WTC11 (cell line): ENCODE results near the gene LINS1. TPM values are rescaled to one million over a fixed set of nuclear protein-coding genes. Genes with fewer than 3 reads are reported as not detected.

ENCODE experiments used
- ATAC-seq: fragments of 200-7000 bp; cut with Tn5 transposase; 2 replicates; pipeline ENCODE4 v1.10.0; 2021; ENCODE audit warnings: mild to moderate bottlenecking, moderate library complexity
- CTCF ChIA-PET: fragments of 300-600 bp; sonication (Branson Sonifier 250); formaldehyde crosslinking; loops from one replicate; lab custom pipeline; 2021; ENCODE audit warnings: antibody characterized with exemption; lab: Charles Lee
- POLR2A ChIA-PET: fragments of 350-600 bp; sonication (Branson Sonifier 250); formaldehyde crosslinking; loops from one replicate; lab custom pipeline; 2021; ENCODE audit warnings: antibody characterized with exemption; lab: Charles Lee
- DNase-seq: peaks from one replicate; pipeline ENCODE4 v3.0.0; 2021; ENCODE audit warnings: low spot score
- H3K27ac Mint-ChIP-seq: 2 replicates; pipeline ENCODE4 v1.8.0; 2021; ENCODE audit warnings: mixed read lengths
- H3K27me3 Mint-ChIP-seq: 2 replicates; pipeline ENCODE4 v1.8.0; 2021; ENCODE audit warnings: low read depth, mild to moderate bottlenecking, moderate library complexity, mixed read lengths
- H3K36me3 Mint-ChIP-seq: 2 replicates; pipeline ENCODE4 v1.8.0; 2021; ENCODE audit warnings: mixed read lengths
- H3K4me1 Mint-ChIP-seq: 2 replicates; pipeline ENCODE4 v1.8.0; 2022; ENCODE audit warnings: mixed read lengths
- H3K4me3 Mint-ChIP-seq: 2 replicates; pipeline ENCODE4 v1.8.0; 2021; ENCODE audit warnings: mild to moderate bottlenecking, moderate library complexity, mixed read lengths
- H3K9me3 Mint-ChIP-seq: 2 replicates; pipeline ENCODE4 v1.8.0; 2021; ENCODE audit warnings: mixed read lengths
- E2F1 ChIP-seq: sonication (generic); formaldehyde crosslinking; IDR thresholded peaks from 2 replicates; pipeline ENCODE4 v1.8.0; 2022; ENCODE audit warnings: mild to moderate bottlenecking, missing genetic modification reagents
- EMX1 ChIP-seq: fragments of 250-450 bp; sonication (Bioruptor Pico); IDR thresholded peaks from 2 replicates; pipeline ENCODE4 v1.8.0; 2021; ENCODE audit warnings: mild to moderate bottlenecking
- FOXP4 ChIP-seq: sonication (generic); formaldehyde crosslinking; IDR thresholded peaks from 2 replicates; pipeline ENCODE4 v1.8.0; 2022; ENCODE audit warnings: mild to moderate bottlenecking, missing genetic modification reagents
- HMGXB4 ChIP-seq: sonication (generic); formaldehyde crosslinking; IDR thresholded peaks from 2 replicates; pipeline ENCODE4 v1.8.1; 2023; ENCODE audit warnings: mild to moderate bottlenecking, moderate library complexity, missing genetic modification reagents
- JUN ChIP-seq: sonication (generic); formaldehyde crosslinking; IDR thresholded peaks from 2 replicates; pipeline ENCODE4 v1.8.0; 2023; ENCODE audit warnings: mild to moderate bottlenecking, missing genetic modification reagents
- KAT7 ChIP-seq: sonication (generic); formaldehyde crosslinking; IDR thresholded peaks from 2 replicates; pipeline ENCODE4 v1.8.1; 2023; ENCODE audit warnings: missing genetic modification reagents, mild to moderate bottlenecking, borderline replicate concordance
- TP53 ChIP-seq: sonication (generic); formaldehyde crosslinking; IDR thresholded peaks from 2 replicates; pipeline ENCODE4 v1.8.1; 2023; ENCODE audit warnings: mild to moderate bottlenecking, missing genetic modification reagents
- USF2 ChIP-seq: sonication (generic); formaldehyde crosslinking; IDR thresholded peaks from 2 replicates; pipeline ENCODE4 v1.8.1; 2023; ENCODE audit warnings: mild to moderate bottlenecking, missing genetic modification reagents, moderate library complexity
- total RNA-seq: library from RNA; stranded (reverse); gene quantifications from 3 replicates; pipeline ENCODE4 v1.2.3, GENCODE V29; 2021
- TF ChIP-seq, protein P1 (sequence below): sonication (generic); formaldehyde crosslinking; IDR thresholded peaks from 2 replicates; pipeline ENCODE4 v1.8.1; 2022; ENCODE audit warnings: mild to moderate bottlenecking, moderate library complexity, missing genetic modification reagents
- TF ChIP-seq, protein P2 (sequence below): sonication (generic); formaldehyde crosslinking; IDR thresholded peaks from 2 replicates; pipeline ENCODE4 v1.8.0; 2023; ENCODE audit warnings: missing genetic modification reagents, mild to moderate bottlenecking, borderline replicate concordance
- TF ChIP-seq, protein P3 (sequence below): sonication (generic); formaldehyde crosslinking; conservative IDR thresholded peaks from 2 replicates; pipeline ENCODE4 v1.8.1; 2022; ENCODE audit warnings: mild to moderate bottlenecking, missing genetic modification reagents
- TF ChIP-seq, protein P4 (sequence below): sonication (generic); formaldehyde crosslinking; IDR thresholded peaks from 2 replicates; pipeline ENCODE4 v1.8.0; 2023; ENCODE audit warnings: missing genetic modification reagents
- TF ChIP-seq, protein P5 (sequence below): sonication (generic); formaldehyde crosslinking; IDR thresholded peaks from 2 replicates; pipeline ENCODE4 v1.8.1; 2022; ENCODE audit warnings: mild to moderate bottlenecking, missing genetic modification reagents, moderate library complexity, borderline replicate concordance
- TF ChIP-seq, protein P6 (sequence below): fragments of 200-600 bp; IDR thresholded peaks from 2 replicates; pipeline ENCODE4 v1.8.0; 2022; ENCODE audit warnings: antibody characterized with exemption

The LINS1 gene
- total RNA-seq, 1 experiment from 2014 or later = 10.4 TPM

- no peak for ATAC-seq
- POLR2A ChIA-PET = no interaction called here
- no peaks in the 10 kb centered on the region for H3K27me3 Mint-ChIP-seq
- TF ChIP-seq USF2 (no peak), JUN (CRISPR knock-in tag) (no peak), FOXP4 (CRISPR knock-in tag) (no peak)
- TF ChIP-seq, protein P1, sequence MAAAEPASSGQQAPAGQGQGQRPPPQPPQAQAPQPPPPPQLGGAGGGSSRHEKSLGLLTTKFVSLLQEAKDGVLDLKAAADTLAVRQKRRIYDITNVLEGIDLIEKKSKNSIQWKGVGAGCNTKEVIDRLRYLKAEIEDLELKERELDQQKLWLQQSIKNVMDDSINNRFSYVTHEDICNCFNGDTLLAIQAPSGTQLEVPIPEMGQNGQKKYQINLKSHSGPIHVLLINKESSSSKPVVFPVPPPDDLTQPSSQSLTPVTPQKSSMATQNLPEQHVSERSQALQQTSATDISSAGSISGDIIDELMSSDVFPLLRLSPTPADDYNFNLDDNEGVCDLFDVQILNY (CRISPR knock-in tag) = no peak
- TF ChIP-seq, all 79 proteins: peak for 0
- H3K36me3 Mint-ChIP-seq = peaks cover 16% of the 10 kb centered on the region
- H3K4me3 Mint-ChIP-seq = no peak overlapping the region
- CTCF ChIA-PET = no interaction called here
- H3K27ac Mint-ChIP-seq = no peak overlapping the region
- no peaks in the 10 kb centered on the region for H3K4me1 Mint-ChIP-seq
- no peak for DNase-seq
- H3K9me3 Mint-ChIP-seq = no peaks in the 10 kb centered on the region
Measured at GRCh38 chr15:100612539-100612938, 10.6 kb upstream of the LINS1 start.

- Mint-ChIP-seq H3K9me3 (no peaks in the 10 kb centered on the region), H3K4me3 (no peak overlapping the region), H3K27me3 (no peaks in the 10 kb centered on the region), H3K4me1 (peaks cover 8% of the 10 kb centered on the region), H3K36me3 (peaks cover 16% of the 10 kb centered on the region; the same call in 1 of the 2 replicates), H3K27ac (peak overlapping the region; percentile 90)
- DNase-seq = peak; percentile 24
- ChIA-PET POLR2A (interaction anchor here (0.7 to 1.1 kb wide), 2 partner anchors 253 to 275 kb away, joined by 3 to 4 read pairs; no protein-coding TSS in a partner anchor), CTCF (interaction anchor here (1.0 to 2.7 kb wide), 6 partner anchors 30 to 404 kb away, joined by 3 to 37 read pairs (median 4); partner anchors contain the start of gene ADAMTS17)
- peak; percentile 40 for ATAC-seq
- no peak for TF ChIP-seq TP53 (CRISPR knock-in tag)
- TF ChIP-seq, protein P2, sequence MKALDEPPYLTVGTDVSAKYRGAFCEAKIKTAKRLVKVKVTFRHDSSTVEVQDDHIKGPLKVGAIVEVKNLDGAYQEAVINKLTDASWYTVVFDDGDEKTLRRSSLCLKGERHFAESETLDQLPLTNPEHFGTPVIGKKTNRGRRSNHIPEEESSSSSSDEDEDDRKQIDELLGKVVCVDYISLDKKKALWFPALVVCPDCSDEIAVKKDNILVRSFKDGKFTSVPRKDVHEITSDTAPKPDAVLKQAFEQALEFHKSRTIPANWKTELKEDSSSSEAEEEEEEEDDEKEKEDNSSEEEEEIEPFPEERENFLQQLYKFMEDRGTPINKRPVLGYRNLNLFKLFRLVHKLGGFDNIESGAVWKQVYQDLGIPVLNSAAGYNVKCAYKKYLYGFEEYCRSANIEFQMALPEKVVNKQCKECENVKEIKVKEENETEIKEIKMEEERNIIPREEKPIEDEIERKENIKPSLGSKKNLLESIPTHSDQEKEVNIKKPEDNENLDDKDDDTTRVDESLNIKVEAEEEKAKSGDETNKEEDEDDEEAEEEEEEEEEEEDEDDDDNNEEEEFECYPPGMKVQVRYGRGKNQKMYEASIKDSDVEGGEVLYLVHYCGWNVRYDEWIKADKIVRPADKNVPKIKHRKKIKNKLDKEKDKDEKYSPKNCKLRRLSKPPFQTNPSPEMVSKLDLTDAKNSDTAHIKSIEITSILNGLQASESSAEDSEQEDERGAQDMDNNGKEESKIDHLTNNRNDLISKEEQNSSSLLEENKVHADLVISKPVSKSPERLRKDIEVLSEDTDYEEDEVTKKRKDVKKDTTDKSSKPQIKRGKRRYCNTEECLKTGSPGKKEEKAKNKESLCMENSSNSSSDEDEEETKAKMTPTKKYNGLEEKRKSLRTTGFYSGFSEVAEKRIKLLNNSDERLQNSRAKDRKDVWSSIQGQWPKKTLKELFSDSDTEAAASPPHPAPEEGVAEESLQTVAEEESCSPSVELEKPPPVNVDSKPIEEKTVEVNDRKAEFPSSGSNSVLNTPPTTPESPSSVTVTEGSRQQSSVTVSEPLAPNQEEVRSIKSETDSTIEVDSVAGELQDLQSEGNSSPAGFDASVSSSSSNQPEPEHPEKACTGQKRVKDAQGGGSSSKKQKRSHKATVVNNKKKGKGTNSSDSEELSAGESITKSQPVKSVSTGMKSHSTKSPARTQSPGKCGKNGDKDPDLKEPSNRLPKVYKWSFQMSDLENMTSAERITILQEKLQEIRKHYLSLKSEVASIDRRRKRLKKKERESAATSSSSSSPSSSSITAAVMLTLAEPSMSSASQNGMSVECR (CRISPR knock-in tag) = 0 out of 2 replicates have a peak, but pooled peaks have one; percentile 21
- 0 out of 2 replicates have a peak, but pooled peaks have one; percentile 40 for TF ChIP-seq KAT7
Measured at GRCh38 chr15:100602823-100603393, 924 bp upstream of the LINS1 start.

DNA sequence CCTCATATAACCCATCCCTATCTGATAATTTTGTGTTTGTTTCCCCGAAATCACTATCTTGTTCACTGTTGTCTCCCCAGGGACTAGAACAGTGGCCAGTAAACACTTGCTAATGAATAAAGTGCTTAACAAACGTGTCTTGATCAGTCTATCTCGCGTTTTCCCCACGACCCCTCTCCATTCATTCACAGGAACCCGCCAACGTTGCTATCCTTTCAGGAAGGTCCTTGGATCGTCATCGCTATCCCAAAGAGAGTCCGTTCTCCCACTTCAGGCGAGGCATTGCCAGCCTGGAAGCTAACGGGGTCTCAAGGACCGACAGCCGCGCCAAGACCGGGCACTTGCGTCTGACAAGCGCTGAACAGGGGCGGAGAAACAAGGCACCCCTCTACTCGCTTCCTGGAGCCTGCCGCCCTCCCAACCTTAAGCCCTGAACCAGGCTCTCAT lies 344 bp downstream of the LINS1 start:
- ChIA-PET CTCF (interaction anchor here (0.9 to 2.7 kb wide), 8 partner anchors 31 to 407 kb away, joined by 3 to 37 read pairs (median 4); partner anchors contain the start of gene ADAMTS17), POLR2A (no interaction called here)
- ATAC-seq (peak; percentile 7), DNase-seq (no peak)
- Mint-ChIP-seq H3K27me3 (no peaks in the 10 kb centered on the region), H3K36me3 (peaks cover 13% of the 10 kb centered on the region; the same call in 1 of the 2 replicates), H3K9me3 (no peaks in the 10 kb centered on the region), H3K27ac (no peak overlapping the region), H3K4me3 (no peak overlapping the region), H3K4me1 (peaks cover 8% of the 10 kb centered on the region)
- TF ChIP-seq, protein P3, sequence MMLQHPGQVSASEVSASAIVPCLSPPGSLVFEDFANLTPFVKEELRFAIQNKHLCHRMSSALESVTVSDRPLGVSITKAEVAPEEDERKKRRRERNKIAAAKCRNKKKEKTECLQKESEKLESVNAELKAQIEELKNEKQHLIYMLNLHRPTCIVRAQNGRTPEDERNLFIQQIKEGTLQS (CRISPR knock-in tag) = no peak
- TF ChIP-seq HMGXB4 (no peak), EMX1 (CRISPR knock-in tag) (no peak), E2F1 (no peak)
- TF ChIP-seq, protein P4, sequence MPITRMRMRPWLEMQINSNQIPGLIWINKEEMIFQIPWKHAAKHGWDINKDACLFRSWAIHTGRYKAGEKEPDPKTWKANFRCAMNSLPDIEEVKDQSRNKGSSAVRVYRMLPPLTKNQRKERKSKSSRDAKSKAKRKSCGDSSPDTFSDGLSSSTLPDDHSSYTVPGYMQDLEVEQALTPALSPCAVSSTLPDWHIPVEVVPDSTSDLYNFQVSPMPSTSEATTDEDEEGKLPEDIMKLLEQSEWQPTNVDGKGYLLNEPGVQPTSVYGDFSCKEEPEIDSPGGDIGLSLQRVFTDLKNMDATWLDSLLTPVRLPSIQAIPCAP = no peak
- TF ChIP-seq, protein P5, sequence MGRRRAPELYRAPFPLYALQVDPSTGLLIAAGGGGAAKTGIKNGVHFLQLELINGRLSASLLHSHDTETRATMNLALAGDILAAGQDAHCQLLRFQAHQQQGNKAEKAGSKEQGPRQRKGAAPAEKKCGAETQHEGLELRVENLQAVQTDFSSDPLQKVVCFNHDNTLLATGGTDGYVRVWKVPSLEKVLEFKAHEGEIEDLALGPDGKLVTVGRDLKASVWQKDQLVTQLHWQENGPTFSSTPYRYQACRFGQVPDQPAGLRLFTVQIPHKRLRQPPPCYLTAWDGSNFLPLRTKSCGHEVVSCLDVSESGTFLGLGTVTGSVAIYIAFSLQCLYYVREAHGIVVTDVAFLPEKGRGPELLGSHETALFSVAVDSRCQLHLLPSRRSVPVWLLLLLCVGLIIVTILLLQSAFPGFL (CRISPR knock-in tag) = no peak
- TF ChIP-seq, protein P6, sequence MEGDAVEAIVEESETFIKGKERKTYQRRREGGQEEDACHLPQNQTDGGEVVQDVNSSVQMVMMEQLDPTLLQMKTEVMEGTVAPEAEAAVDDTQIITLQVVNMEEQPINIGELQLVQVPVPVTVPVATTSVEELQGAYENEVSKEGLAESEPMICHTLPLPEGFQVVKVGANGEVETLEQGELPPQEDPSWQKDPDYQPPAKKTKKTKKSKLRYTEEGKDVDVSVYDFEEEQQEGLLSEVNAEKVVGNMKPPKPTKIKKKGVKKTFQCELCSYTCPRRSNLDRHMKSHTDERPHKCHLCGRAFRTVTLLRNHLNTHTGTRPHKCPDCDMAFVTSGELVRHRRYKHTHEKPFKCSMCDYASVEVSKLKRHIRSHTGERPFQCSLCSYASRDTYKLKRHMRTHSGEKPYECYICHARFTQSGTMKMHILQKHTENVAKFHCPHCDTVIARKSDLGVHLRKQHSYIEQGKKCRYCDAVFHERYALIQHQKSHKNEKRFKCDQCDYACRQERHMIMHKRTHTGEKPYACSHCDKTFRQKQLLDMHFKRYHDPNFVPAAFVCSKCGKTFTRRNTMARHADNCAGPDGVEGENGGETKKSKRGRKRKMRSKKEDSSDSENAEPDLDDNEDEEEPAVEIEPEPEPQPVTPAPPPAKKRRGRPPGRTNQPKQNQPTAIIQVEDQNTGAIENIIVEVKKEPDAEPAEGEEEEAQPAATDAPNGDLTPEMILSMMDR = no peak
